OCI-LY1 (cell line): ENCODE measurements around the gene PIP4K2C.

Source experiments
- CTCF ChIP-seq: fragments of 200-600 bp; sonication (generic), shearing (Covaris generic); IDR thresholded peaks from 2 replicates; pipeline ENCODE4 v1.5.1; 2017; ENCODE audit warnings: mild to moderate bottlenecking, antibody characterized with exemption, low read length, moderate library complexity, mixed read lengths
- EZH2 ChIP-seq: fragments of 200-600 bp; sonication (generic), shearing (Covaris generic); IDR thresholded peaks from 2 replicates; pipeline ENCODE4 v1.8.0; 2017; ENCODE audit warnings: borderline replicate concordance, mixed run types, mild to moderate bottlenecking, antibody characterized with exemption, low read length, moderate library complexity, mixed read lengths

- no peak for TF ChIP-seq CTCF
- no peak for TF ChIP-seq EZH2
Observed at GRCh38 chr12:57571926-57572762, 18.8 kb upstream of the PIP4K2C start.
